Spinal cord (tissue), 10 donors: ENCODE measurements around the gene MACROD2. TPM values are rescaled to one million over a fixed set of nuclear protein-coding genes. Genes with fewer than 3 reads are reported as not detected.

Experiments
- DNase-seq, 6 donors: peaks; one replicate each; pipeline versions ENCODE4 v3.0.0 to v3.0.0-alpha.2; 2013 to 2015; ENCODE audit warnings: low spot score in 6 of 6, low read depth in 4 of 6
- H3K27ac ChIP-seq: one replicate; pipeline ENCODE4 v1.5.1; 2013; ENCODE audit warnings: low read depth, low read length, control low read depth
- H3K27me3 ChIP-seq: one replicate; pipeline ENCODE4 v1.6.1; 2013; ENCODE audit warnings: low read length; ENCODE audit not compliant: control insufficient read depth, insufficient read depth
- H3K36me3 ChIP-seq: one replicate; pipeline ENCODE4 v1.6.1; 2013; ENCODE audit warnings: low read length; ENCODE audit not compliant: control insufficient read depth, insufficient read depth
- H3K4me1 ChIP-seq: one replicate; pipeline ENCODE4 v1.6.1; 2013; ENCODE audit warnings: low read length; ENCODE audit not compliant: control insufficient read depth, insufficient read depth
- H3K4me3 ChIP-seq: one replicate; pipeline ENCODE4 v1.5.1; 2013; ENCODE audit warnings: low read depth, low read length, control low read depth
- H3K9me3 ChIP-seq: one replicate; pipeline ENCODE4 v1.6.1; 2013; ENCODE audit warnings: low read length; ENCODE audit not compliant: control insufficient read depth, insufficient read depth
- WGBS: methylation state at CpG from one replicate; pipeline ENCODE4 v1.1.5; 2013; ENCODE audit warnings: missing lambda C conversion rate; ENCODE audit not compliant: insufficient coverage; 5-methylcytosine and 5-hydroxymethylcytosine counted together
- polyA plus RNA-seq, 2 donors: library from polyadenylated mRNA; unstranded; fragments of 120-200 nt; gene quantifications; one replicate each; pipeline ENCODE4 v1.2.1, GENCODE V29; 2013; ENCODE audit not compliant: insufficient read length in 2 of 2
- total RNA-seq, 2 donors: library from RNA; depleted of rRNA in 1 of 2; stranded (reverse); fragments of 120-200 nt in 1 of 2; fragments of >200 nt in 1 of 2; gene quantifications; one replicate each; pipeline versions ENCODE4 v1.2.3 to v1.2.4, GENCODE V29; 2013 to 2014
- donor health status: healthy.

MACROD2 gene
- total and polyA plus RNA-seq, 4 donors = 16.2 to 34.0 (median 23.6) TPM

GRCh38 chr20:15287329-15287728, 1292.0 kb downstream of the MACROD2 start:
- no peaks in the 10 kb centered on the region for H3K4me1 ChIP-seq
- H3K9me3 ChIP-seq = no peaks in the 10 kb centered on the region
- peak in 1 of 6 donors; percentile 51 for DNase-seq
- H3K27me3 ChIP-seq = no peaks in the 10 kb centered on the region
- no peak overlapping the region for H3K4me3 ChIP-seq
- no CpG with 5 or more reads among the region's 5 CpGs for WGBS
- no peaks in the 10 kb centered on the region for H3K36me3 ChIP-seq
- no peak overlapping the region for H3K27ac ChIP-seq

GRCh38 chr20:15288106-15288505, 1292.8 kb downstream of the MACROD2 start:
- WGBS = 48% methylated on average over 2 of the region's 3 CpGs
- H3K27ac ChIP-seq = no peak overlapping the region
- H3K4me3 ChIP-seq = no peak overlapping the region
- no peaks in the 10 kb centered on the region for H3K27me3 ChIP-seq
- H3K4me1 ChIP-seq = no peaks in the 10 kb centered on the region
- DNase-seq = peak in 2 of 6 donors; percentile 7 to 35
- H3K36me3 ChIP-seq = no peaks in the 10 kb centered on the region
- no peaks in the 10 kb centered on the region for H3K9me3 ChIP-seq

GRCh38 chr20:15289337-15289736, 1294.0 kb downstream of the MACROD2 start:
- H3K9me3 ChIP-seq = no peaks in the 10 kb centered on the region
- no peaks in the 10 kb centered on the region for H3K27me3 ChIP-seq
- no peaks in the 10 kb centered on the region for H3K36me3 ChIP-seq
- DNase-seq = no peak
- H3K4me1 ChIP-seq = no peaks in the 10 kb centered on the region
- WGBS = no CpG with 5 or more reads among the region's 4 CpGs
- no peak overlapping the region for H3K27ac ChIP-seq
- H3K4me3 ChIP-seq = no peak overlapping the region

- H3K27me3 ChIP-seq = no peaks in the 10 kb centered on the region
- no peaks in the 10 kb centered on the region for H3K9me3 ChIP-seq
- no peak overlapping the region for H3K27ac ChIP-seq
- no peaks in the 10 kb centered on the region for H3K4me1 ChIP-seq
- H3K36me3 ChIP-seq = no peaks in the 10 kb centered on the region
- no peak overlapping the region for H3K4me3 ChIP-seq
- no peak for DNase-seq
- no CpG with 5 or more reads among the region's 4 CpGs for WGBS
These were observed 1297.1 kb downstream of the MACROD2 start for GRCh38 chr20:15292405-15292804.

- no peaks in the 10 kb centered on the region for H3K36me3 ChIP-seq
- no peaks in the 10 kb centered on the region for H3K27me3 ChIP-seq
- no peak overlapping the region for H3K4me3 ChIP-seq
- no peaks in the 10 kb centered on the region for H3K9me3 ChIP-seq
- DNase-seq = no peak
- no peaks in the 10 kb centered on the region for H3K4me1 ChIP-seq
- H3K27ac ChIP-seq = no peak overlapping the region
These were observed 1301.1 kb downstream of the MACROD2 start for GRCh38 chr20:15296422-15296821.

GRCh38 chr20:15297059-15297875, 1302.0 kb downstream of the MACROD2 start:
- H3K27me3 ChIP-seq = no peaks in the 10 kb centered on the region
- H3K27ac ChIP-seq = peak overlapping the region; percentile 37
- no peaks in the 10 kb centered on the region for H3K36me3 ChIP-seq
- no peaks in the 10 kb centered on the region for H3K4me1 ChIP-seq
- peak in 1 of 6 donors; percentile 57 for DNase-seq
- no CpG with 5 or more reads among the region's 5 CpGs for WGBS
- no peaks in the 10 kb centered on the region for H3K9me3 ChIP-seq
- no peak overlapping the region for H3K4me3 ChIP-seq

GRCh38 chr20:15302075-15302474, 1306.8 kb downstream of the MACROD2 start:
- Histone ChIP-seq H3K4me3 (no peak overlapping the region), H3K4me1 (no peaks in the 10 kb centered on the region), H3K36me3 (no peaks in the 10 kb centered on the region), H3K27ac (no peak overlapping the region), H3K9me3 (no peaks in the 10 kb centered on the region), H3K27me3 (no peaks in the 10 kb centered on the region)
- no peak for DNase-seq
- 78% methylated on average over 4 of the region's 5 CpGs for WGBS

- Histone ChIP-seq H3K4me3 (no peak overlapping the region), H3K27ac (no peak overlapping the region), H3K4me1 (no peaks in the 10 kb centered on the region), H3K36me3 (no peaks in the 10 kb centered on the region), H3K9me3 (peaks cover 2% of the 10 kb centered on the region), H3K27me3 (no peaks in the 10 kb centered on the region)
- DNase-seq = no peak
These were observed 1315.0 kb downstream of the MACROD2 start for GRCh38 chr20:15310361-15310760.

- H3K36me3 ChIP-seq = no peaks in the 10 kb centered on the region
- no peaks in the 10 kb centered on the region for H3K4me1 ChIP-seq
- DNase-seq = no peak
- no peak overlapping the region for H3K27ac ChIP-seq
- no CpG with 5 or more reads among the region's 1 CpG for WGBS
- H3K4me3 ChIP-seq = no peak overlapping the region
- peaks cover 7% of the 10 kb centered on the region for H3K9me3 ChIP-seq
- no peaks in the 10 kb centered on the region for H3K27me3 ChIP-seq
These were observed 1321.2 kb downstream of the MACROD2 start for GRCh38 chr20:15316556-15316955.

- no CpG with 5 or more reads among the region's 2 CpGs for WGBS
- no peak for DNase-seq
These were observed 1322.4 kb downstream of the MACROD2 start for GRCh38 chr20:15317546-15318232.

More at GRCh38 chr20:15317546-15318232, 1322.4 kb downstream of the MACROD2 start:
- Histone ChIP-seq H3K27ac (no peak overlapping the region), H3K4me3 (no peak overlapping the region), H3K36me3 (no peaks in the 10 kb centered on the region), H3K27me3 (no peaks in the 10 kb centered on the region), H3K4me1 (no peaks in the 10 kb centered on the region), H3K9me3 (peaks cover 7% of the 10 kb centered on the region)
